Measurements from ENCODE around the gene METAP1.
"Not testable (repeated sequence)": the region's sequence is repeated elsewhere in the genome, so short reads cannot be mapped to it uniquely, and the experiment has no call there.

The METAP1 gene

GRCh38 chr4:98998551-98998950 lies 3.0 kb downstream of the METAP1 start:
- no peak for DNase-seq

- DNase-seq: no peak
Measured at GRCh38 chr4:99002279-99002678, 6.8 kb downstream of the METAP1 start.

DNA sequence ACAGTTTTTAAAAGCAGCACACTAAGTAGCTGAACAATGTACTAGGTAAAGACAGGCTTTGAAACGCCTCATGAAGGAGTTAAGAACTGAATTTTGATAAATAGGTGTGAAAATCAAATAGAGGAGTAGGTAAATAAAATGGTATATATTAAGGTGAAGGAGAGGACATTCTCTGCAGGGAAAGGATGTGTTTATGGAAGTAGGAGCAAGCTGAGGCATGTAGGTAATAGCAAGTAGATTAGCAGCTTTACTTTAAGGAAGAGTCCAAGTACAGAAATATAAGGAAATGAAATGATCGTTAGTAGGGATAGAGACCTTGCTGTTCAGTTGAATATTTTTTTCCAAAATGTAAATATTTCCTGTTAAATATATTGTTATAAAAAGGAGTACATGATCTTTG lies 12.5 kb downstream of the METAP1 start:
- no peak for DNase-seq

DNA sequence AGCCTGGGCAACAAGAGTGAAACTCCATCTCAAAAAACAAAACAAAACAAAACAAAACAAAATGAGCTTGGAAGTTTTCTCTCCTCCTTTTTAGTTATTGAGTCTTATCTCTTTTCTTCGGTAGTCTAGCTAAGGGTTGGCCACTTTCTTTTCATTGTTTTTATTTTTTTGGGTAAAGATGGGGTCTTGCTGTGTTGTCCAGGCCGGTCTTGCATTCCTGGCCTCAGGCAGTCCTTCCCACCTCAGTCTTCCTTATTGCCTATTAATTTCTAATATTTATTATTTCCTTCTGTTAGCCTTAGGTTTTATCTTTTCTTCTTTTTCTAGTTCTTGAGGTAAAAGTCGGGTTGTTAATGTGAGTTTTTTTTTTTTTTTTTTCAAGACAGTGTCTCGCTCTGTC lies 16.4 kb downstream of the METAP1 start:
- no peak for DNase-seq

- DNase-seq: no peak
Measured at GRCh38 chr4:99013402-99013843, 17.9 kb downstream of the METAP1 start.

DNA sequence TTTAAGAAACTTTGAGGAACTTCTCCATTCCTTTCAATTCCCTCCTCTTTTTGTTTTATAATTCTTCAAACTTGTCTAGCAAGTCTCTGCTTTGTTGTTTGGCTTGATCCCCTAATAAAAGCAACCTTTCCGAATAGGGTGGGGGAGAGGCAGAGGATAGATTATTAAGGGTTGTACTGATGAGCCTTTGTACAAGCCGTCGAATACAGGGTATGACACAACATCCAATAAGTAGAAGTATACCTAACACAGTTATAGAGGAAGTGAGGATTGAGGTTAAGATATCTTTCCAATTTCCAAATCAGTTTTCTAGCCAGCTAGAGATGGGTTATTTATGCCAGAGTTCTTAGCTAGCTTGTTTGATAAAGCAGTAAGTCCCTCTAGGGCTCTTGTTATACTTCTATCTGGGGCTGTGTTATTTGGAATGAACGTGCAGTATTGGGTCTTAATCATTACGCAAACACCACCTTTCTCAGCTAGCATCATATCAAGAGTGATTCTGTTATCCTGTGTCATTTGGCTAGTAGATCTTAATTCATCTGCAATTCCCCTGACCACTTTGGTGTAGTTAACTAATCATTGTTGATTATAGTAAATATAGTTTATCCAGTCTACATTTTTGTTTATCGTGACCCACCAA lies 18.5 kb downstream of the METAP1 start:
- DNase-seq: no peak

DNA sequence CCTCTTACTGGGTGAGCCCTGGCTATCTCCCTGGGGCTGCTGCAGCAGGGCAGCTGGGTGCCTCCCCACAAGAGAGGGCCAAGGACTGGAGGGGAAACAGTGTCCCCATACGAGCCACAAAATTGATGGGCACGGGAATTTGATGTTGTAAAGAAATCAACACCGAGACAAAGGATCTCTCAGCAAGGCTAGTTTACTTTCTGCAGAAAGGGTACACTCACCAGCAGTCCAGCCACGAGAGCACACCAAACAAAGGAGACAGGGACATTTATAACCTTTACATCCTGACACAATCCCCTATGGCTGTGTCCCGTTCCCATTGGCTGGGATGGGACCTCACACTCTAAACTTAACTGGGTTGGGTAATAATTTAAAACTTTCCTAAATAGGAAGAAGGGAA lies 25.9 kb downstream of the METAP1 start:
- no peak for DNase-seq

DNA sequence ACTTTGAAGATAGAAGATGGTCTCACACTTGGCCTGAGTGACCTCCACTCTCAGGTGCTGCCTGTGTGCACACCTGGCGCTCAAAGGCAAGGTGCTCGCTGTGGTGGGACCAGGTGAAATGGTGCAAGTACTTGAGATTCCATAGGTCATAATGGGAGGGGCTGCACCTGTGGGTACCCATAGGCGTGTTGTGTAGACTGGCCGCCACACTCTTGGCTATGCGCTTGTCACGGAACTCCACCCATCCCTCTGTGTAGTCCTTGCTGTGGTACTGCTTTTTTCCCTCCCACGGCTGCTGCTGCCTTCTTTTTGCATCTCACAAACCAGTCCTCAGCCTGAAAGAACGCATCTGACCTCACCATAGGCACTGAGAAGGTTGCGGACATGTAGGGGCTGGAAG lies 27.0 kb downstream of the METAP1 start:
- DNase-seq: no peak

GRCh38 chr4:99023800-99024251 lies 28.3 kb downstream of the METAP1 start:
- DNase-seq: not testable (repeated sequence)

GRCh38 chr4:99024481-99025275 lies 29.2 kb downstream of the METAP1 start:
- DNase-seq: no peak

GRCh38 chr4:99025506-99025905 lies 30.0 kb downstream of the METAP1 start:
- no peak for DNase-seq

GRCh38 chr4:99027304-99027703 lies 31.8 kb downstream of the METAP1 start:
- DNase-seq: no peak

DNA sequence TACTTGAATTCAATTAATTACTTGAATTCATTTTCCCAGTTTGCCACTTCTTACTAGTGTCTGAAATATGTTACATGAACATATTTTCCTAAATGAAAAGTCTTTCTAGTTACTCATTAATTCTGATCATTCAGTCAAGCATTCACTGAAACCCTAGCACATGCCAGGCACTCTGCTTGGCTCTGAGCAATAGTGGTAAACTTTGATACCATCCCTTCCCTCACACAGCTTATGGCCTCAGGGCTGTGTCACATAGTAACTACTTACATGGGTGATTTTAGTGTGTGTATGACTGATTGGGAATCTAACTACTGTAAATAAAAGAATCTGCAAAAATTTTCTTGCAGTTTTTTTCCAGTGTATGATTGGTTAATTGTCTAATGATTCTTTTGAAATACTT lies 32.7 kb downstream of the METAP1 start:
- no peak for DNase-seq

DNA sequence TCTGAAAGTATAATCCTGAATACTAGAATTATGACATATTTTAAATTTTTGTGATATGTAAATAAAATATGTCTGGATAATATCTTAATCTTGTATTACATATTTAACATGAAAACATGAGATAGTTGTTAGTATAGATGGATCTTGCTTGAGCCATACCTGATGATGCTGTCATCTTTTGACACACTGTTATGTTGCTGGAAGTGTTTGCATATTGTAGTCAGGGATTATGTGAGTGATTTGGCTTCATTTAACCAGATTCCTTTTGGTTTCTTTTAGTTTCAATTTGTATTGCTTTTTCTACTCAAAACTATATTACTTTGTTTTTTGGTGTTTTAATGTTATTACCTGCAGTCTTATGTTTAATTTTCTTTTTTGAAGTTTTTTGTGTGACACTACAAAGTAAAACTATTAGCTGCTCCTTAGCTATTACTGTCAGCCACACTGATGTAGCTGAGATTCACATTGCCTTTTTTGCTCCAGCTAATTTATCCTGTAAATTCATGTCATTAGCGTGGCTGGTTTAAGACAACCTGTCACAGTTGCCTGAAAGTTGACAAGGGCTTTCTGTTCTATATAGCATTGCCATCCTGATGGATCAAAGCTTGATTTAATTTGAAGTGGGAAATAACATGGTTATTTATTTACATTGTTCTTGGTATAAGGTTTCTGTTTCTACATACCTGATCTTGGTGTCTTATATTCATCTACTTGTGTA lies 33.7 kb downstream of the METAP1 start:
- DNase-seq: no peak

DNA sequence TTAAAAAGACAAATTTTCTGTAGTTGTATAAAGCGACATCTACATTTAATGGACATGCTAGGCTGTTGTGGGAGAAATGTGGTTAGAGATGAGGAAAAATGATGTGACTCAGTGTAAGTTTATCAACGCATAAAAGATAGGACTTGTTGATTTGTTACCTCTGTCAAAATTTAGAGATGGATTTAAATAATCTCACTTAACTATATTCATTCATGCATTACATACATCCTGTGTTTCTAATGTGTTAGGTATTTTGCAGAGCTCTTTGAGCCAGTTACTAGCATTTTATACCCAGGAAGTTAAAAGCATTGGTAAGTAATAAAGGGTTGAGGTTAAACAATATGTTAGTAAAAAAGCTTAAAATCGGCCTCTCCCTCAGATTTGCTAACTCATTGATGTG lies 34.3 kb downstream of the METAP1 start:
- no peak for DNase-seq

DNA sequence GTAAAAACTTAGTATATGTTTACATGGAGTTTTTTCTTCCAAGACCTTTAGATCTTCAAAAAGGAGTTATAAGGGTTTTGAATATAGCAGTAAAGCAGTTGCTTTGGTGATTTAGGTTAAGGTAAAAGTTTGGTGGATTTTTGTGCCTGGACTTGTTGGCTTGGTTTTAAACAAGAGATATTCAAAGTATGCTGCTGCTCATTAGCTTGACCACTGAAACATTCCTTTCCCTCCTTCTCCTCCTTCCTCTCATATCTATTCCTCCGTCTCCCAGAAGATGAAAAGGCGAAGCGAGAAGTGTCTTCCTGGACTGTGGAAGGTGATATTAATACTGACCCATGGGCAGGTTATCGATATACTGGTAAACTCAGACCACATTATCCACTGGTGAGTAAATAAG lies 38.4 kb downstream of the METAP1 start:
- no peak for DNase-seq

GRCh38 chr4:99038213-99038612 lies 42.7 kb downstream of the METAP1 start:
- no peak for DNase-seq

GRCh38 chr4:99043346-99043745 lies 47.8 kb downstream of the METAP1 start:
- DNase-seq: no peak

DNA sequence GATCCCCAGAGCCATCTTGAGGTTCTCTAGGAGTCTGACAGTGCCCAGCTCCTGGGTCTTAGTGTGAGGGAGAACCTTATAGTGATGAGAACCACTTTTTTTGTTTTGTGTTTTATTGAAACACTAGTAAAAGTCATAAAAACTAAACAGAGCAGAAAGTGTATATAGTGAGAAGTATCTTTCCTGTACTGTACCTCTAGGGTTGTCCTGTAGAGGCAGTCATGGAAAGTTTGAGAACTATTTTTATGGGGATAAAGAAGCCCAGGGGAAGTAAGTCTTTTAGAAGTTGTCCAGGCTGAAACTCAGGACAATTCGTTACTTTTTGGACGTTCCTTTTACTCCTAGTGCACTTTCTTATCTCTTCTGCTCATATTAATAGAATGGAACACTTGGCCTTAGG lies 52.2 kb downstream of the METAP1 start:
- no peak for DNase-seq

GRCh38 chr4:99052902-99053301 lies 57.4 kb downstream of the METAP1 start:
- no peak for DNase-seq

GRCh38 chr4:99054428-99054994 lies 59.0 kb downstream of the METAP1 start:
- DNase-seq: no peak

DNA sequence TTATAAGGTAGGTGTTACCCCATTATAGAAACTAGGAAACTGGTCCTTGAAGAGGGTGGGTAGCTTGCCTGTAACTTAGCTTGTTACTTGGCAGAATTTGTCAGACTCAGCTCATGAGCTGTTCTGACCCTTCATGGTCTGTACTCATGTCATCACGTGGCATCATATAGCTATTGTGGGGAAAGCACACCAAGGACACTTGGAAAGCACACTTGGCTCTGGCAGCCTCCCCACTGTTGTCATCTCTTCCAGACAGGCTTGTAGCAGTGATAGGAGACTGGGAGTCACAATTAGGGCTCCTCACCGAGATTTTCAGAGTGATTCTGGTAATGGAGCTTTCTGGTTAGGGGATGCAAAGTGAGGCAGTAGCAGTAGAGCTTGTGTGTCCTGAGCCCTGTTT lies 62.7 kb downstream of the METAP1 start:
- DNase-seq: no peak

DNA sequence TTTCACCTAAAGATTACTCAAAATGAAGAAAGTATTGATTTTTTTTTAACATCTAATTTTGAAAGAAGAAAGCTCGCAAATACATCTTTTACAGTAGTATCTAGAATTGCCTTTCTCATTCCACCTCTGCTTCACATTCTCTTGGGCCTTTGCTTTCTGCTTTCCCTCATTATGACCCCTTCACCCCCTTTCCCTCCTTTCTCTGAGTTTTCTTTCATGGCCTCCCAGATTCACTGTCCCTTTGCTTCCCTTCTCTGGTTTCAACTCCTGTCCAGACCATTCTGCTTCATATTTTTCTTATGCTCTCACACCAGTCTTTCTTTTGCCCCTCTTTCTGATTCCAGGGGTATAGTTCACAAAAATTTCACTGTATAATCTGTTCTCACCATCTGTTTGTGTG lies 64.0 kb downstream of the METAP1 start:
- DNase-seq: no peak

Data from activated effector memory CD4-positive, alpha-beta T cell treated with Interleukin-2 at 50 U/mL for 16 hours (primary cell).